A549 (cell line): ENCODE results near the gene PROSER3. TPM values are rescaled to one million over a fixed set of nuclear protein-coding genes. Genes with fewer than 3 reads are reported as not detected.

Experiments used
- ATAC-seq, 2 experiments: fragments of 200-7000 bp in 1 of 2; fragments of >200 bp in 1 of 2; cut with Nextera tagmentation in 1 of 2; cut with Tn5 transposase in 1 of 2; 3 replicates each; pipeline versions ENCODE4 v1.8.0 to v1.9.1; 2018 to 2020; ENCODE audit warnings: mild to moderate bottlenecking in 1 of 2, moderate library complexity in 1 of 2
- CTCF ChIA-PET: fragments of 300-600 bp; sonication (Branson Sonifier 250); formaldehyde crosslinking; extraction: SDS; loops from one replicate; lab custom pipeline; 2021; ENCODE audit warnings: antibody characterized with exemption, inconsistent platforms; lab: Yijun Ruan, JAX
- POLR2A ChIA-PET: fragments of 350-600 bp; formaldehyde crosslinking; extraction: SDS; loops from one replicate; lab custom pipeline; 2021; ENCODE audit warnings: antibody characterized with exemption, inconsistent platforms; lab: Yijun Ruan, JAX
- DNase-seq, 2 experiments: peaks; one replicate each; pipeline versions ENCODE4 v3.0.0 to v3.0.0-alpha.2; 2011 to 2016; ENCODE audit warnings: low read depth in 1 of 2, low spot score in 1 of 2
- FAIRE-seq: peaks from 2 replicates; lab custom pipeline; 2011; peaks lifted over from hg19 to GRCh38; lab: Jason Lieb, UNC
- H3K27ac ChIP-seq, 2 experiments: fragments of >200 bp; sonication (Bioruptor Twin); formaldehyde crosslinking; 3 replicates each; pipeline ENCODE4 v1.5.1; 2016 to 2017
- H3K4me1 ChIP-seq: fragments of >200 bp; sonication (Bioruptor Twin); formaldehyde crosslinking; 3 replicates; pipeline ENCODE4 v1.6.1; 2016
- H3K4me2 ChIP-seq: fragments of >200 bp; sonication (Bioruptor Twin); formaldehyde crosslinking; 3 replicates; pipeline ENCODE4 v1.6.1; 2016
- H3K4me3 ChIP-seq: fragments of >200 bp; sonication (Bioruptor Twin); formaldehyde crosslinking; 3 replicates; pipeline ENCODE4 v1.5.1; 2016
- H3K9me3 ChIP-seq: fragments of >200 bp; sonication (Bioruptor Twin); formaldehyde crosslinking; 3 replicates; pipeline ENCODE4 v1.6.1; 2016
- BHLHE40 ChIP-seq: IDR thresholded peaks from 2 replicates; pipeline ENCODE4 v1.6.1; 2012; ENCODE audit warnings: low read depth, low read length, inconsistent platforms
- CBX8 ChIP-seq: fragments of 200-600 bp; sonication (generic); IDR thresholded peaks from 2 replicates; pipeline ENCODE4 v1.6.1; 2016
- CEBPB ChIP-seq, 2 experiments: fragments of >200 bp in 1 of 2; sonication (Bioruptor Twin) in 1 of 2; formaldehyde crosslinking in 1 of 2; IDR thresholded peaks; 2 replicates each; pipeline ENCODE4 v1.6.1; 2012 to 2016
- CHD4 ChIP-seq: fragments of 200-600 bp; sonication (generic); IDR thresholded peaks from 2 replicates; pipeline ENCODE4 v1.6.1; 2016; ENCODE audit warnings: antibody characterized with exemption, mild to moderate bottlenecking, borderline replicate concordance
- E2F6 ChIP-seq: IDR thresholded peaks from 2 replicates; pipeline ENCODE4 v1.6.1; 2012; ENCODE audit warnings: low read depth, borderline replicate concordance
- EHF ChIP-seq: fragments of 250-450 bp; sonication (Bioruptor Pico); IDR thresholded peaks from 2 replicates; pipeline ENCODE4 v1.5.0; 2020; ENCODE audit warnings: mild to moderate bottlenecking
- EP300 ChIP-seq, 2 experiments: fragments of >200 bp; sonication (Bioruptor Twin); formaldehyde crosslinking; IDR thresholded peaks; 2 replicates in 1 of 2; 3 replicates in 1 of 2; pipeline ENCODE4 v1.6.1; 2016 to 2017
- FOSB ChIP-seq: fragments of 250-450 bp; sonication (Bioruptor Pico); IDR thresholded peaks from 2 replicates; pipeline ENCODE4 v1.5.0; 2020; ENCODE audit warnings: mild to moderate bottlenecking, moderate library complexity
- FOXS1 ChIP-seq: fragments of 250-450 bp; sonication (Bioruptor Pico); IDR thresholded peaks from 2 replicates; pipeline ENCODE4 v1.5.0; 2020; ENCODE audit warnings: mild to moderate bottlenecking, moderate library complexity
- HES2 ChIP-seq: fragments of >200 bp; sonication (Bioruptor Twin); formaldehyde crosslinking; IDR thresholded peaks from 2 replicates; pipeline ENCODE4 v1.6.1; 2016
- HOXA7 ChIP-seq: fragments of 250-450 bp; sonication (Bioruptor Pico); IDR thresholded peaks from 2 replicates; pipeline ENCODE4 v1.5.0; 2020; ENCODE audit warnings: mild to moderate bottlenecking, moderate library complexity
- HOXB13 ChIP-seq: fragments of 250-450 bp; sonication (Bioruptor Pico); IDR thresholded peaks from 2 replicates; pipeline ENCODE4 v1.5.0; 2020; ENCODE audit warnings: low read depth, mild to moderate bottlenecking, moderate library complexity
- JUNB ChIP-seq: fragments of >200 bp; sonication (Bioruptor Twin); formaldehyde crosslinking; IDR thresholded peaks from 2 replicates; pipeline ENCODE4 v1.6.1; 2016
- MAX ChIP-seq: IDR thresholded peaks from 2 replicates; pipeline ENCODE4 v1.6.1; 2012
- MAZ ChIP-seq: fragments of 150-350 bp; IDR thresholded peaks from 2 replicates; pipeline ENCODE4 v1.6.1; 2014; ENCODE audit warnings: antibody characterized with exemption, low read depth, low read length, borderline replicate concordance
- MYC ChIP-seq: IDR thresholded peaks from 2 replicates; pipeline ENCODE4 v1.6.1; 2012; ENCODE audit warnings: mild to moderate bottlenecking, inconsistent platforms, low read length, improper control_type of control experiment, borderline replicate concordance
- NPAS2 ChIP-seq: fragments of 250-450 bp; sonication (Bioruptor Pico); IDR thresholded peaks from 2 replicates; pipeline ENCODE4 v1.8.0; 2022; ENCODE audit warnings: mild to moderate bottlenecking, moderate library complexity, borderline replicate concordance
- NR3C1 ChIP-seq: fragments of >200 bp; sonication (Bioruptor Twin); formaldehyde crosslinking; IDR thresholded peaks from 3 replicates; pipeline ENCODE4 v1.6.1; 2017
- PHF8 ChIP-seq: fragments of 200-600 bp; sonication (generic); IDR thresholded peaks from 2 replicates; pipeline ENCODE4 v1.6.1; 2016; ENCODE audit warnings: low read depth, mild to moderate bottlenecking, antibody characterized with exemption, moderate library complexity, borderline replicate concordance
- POLR2A ChIP-seq: IDR thresholded peaks from 2 replicates; pipeline ENCODE4 v1.6.1; 2012; ENCODE audit warnings: mild to moderate bottlenecking, low read length
- POLR2AphosphoS2 ChIP-seq: conservative IDR thresholded peaks from 2 replicates; pipeline ENCODE4 v1.6.1; 2012; ENCODE audit warnings: low read length, improper control_type of control experiment, inconsistent platforms
- RAD21 ChIP-seq, 2 experiments: fragments of >200 bp in 1 of 2; sonication (Bioruptor Twin) in 1 of 2; formaldehyde crosslinking in 1 of 2; IDR thresholded peaks in 1 of 2; conservative IDR thresholded peaks in 1 of 2; 2 replicates in 1 of 2; 3 replicates in 1 of 2; pipeline ENCODE4 v1.6.1; 2012 to 2018; ENCODE audit warnings: inconsistent platforms in 1 of 2
- RARB ChIP-seq: fragments of 250-450 bp; sonication (Bioruptor Pico); IDR thresholded peaks from 2 replicates; pipeline ENCODE4 v1.8.0; 2021; ENCODE audit warnings: mild to moderate bottlenecking, moderate library complexity
- RNF2 ChIP-seq: fragments of 200-600 bp; sonication (generic); IDR thresholded peaks from 2 replicates; pipeline ENCODE4 v1.6.1; 2016; ENCODE audit warnings: low read depth, mild to moderate bottlenecking, antibody characterized with exemption, moderate library complexity, borderline replicate concordance
- SREBF2 ChIP-seq: fragments of 450-650 bp; IDR thresholded peaks from 2 replicates; pipeline ENCODE4 v1.6.1; 2014; ENCODE audit warnings: mild to moderate bottlenecking, moderate library complexity
- WGBS: methylation state at CpG from one replicate; pipeline ENCODE4 v1.1.6; 2017; ENCODE audit errors: missing lambda C conversion rate; 5-methylcytosine and 5-hydroxymethylcytosine counted together
- polyA plus RNA-seq, 4 experiments: library from polyadenylated mRNA; depleted of rRNA in 3 of 4; stranded (reverse); fragments of >200 nt; fragmentation: RNase III in 1 of 4; extraction: RNeasy Plus Mini Kit Qiagen cat#74134 plus additional on column Dnase treatment in 1 of 4; gene quantifications; 2 replicates in 3 of 4; 3 replicates in 1 of 4; pipeline ENCODE4 v1.2.3, GENCODE V29; 2011 to 2017

PROSER3 gene
- polyA plus RNA-seq, 2 of the 4 experiments (the other 2 are of a cell fraction) = 19.5 to 24.4 TPM

- no peak for FAIRE-seq
- CTCF ChIA-PET = interaction anchor here (0.7 to 5.9 kb wide), 3 partner anchors 9 to 92 kb away, joined by 4 to 23 read pairs (median 5); no protein-coding TSS in a partner anchor
- H3K9me3 ChIP-seq = no peaks in the 10 kb centered on the region
These were observed 28.6 kb downstream of the PROSER3 start for GRCh38 chr19:35786299-35787160.

GRCh38 chr19:35787227-35787799 is 29.3 kb downstream of the PROSER3 start:
- Histone ChIP-seq H3K9me3 (no peaks in the 10 kb centered on the region), H3K27ac (no peak overlapping the region), H3K4me1 (no peaks in the 10 kb centered on the region), H3K4me3 (no peak overlapping the region), H3K4me2 (no peak overlapping the region)
- no peak for TF ChIP-seq POLR2AphosphoS2
- no peak for TF ChIP-seq MAX
- no peak for TF ChIP-seq FOSB (CRISPR knock-in tag)
- ATAC-seq = no peak
- no peak for DNase-seq
- 69% methylated on average over 11 of the region's 15 CpGs for WGBS
- FAIRE-seq = no peak
- ChIA-PET CTCF (interaction anchor here (0.8 to 5.9 kb wide), 4 partner anchors 10 to 93 kb away, joined by 3 to 23 read pairs (median 4); no protein-coding TSS in a partner anchor), POLR2A (interaction anchor here (0.7 kb wide), 1 partner anchor 24 kb away, joined by 5 read pairs; no protein-coding TSS in a partner anchor)

More at GRCh38 chr19:35786299-35787160, 28.6 kb downstream of the PROSER3 start:
- Histone ChIP-seq H3K4me1 (no peaks in the 10 kb centered on the region), H3K4me3 (no peak overlapping the region), H3K27ac (no peak overlapping the region), H3K4me2 (no peak overlapping the region)
- POLR2A ChIA-PET = no interaction called here
- WGBS = 83% methylated on average over 25 of the region's 31 CpGs
- DNase-seq = no peak
- ATAC-seq = no peak
- TF ChIP-seq POLR2AphosphoS2 = no peak
- TF ChIP-seq CBX8 = no peak
- TF ChIP-seq POLR2A = no peak
- no peak for TF ChIP-seq RNF2
- no peak for TF ChIP-seq HOXB13 (CRISPR knock-in tag)
- TF ChIP-seq RARB (CRISPR knock-in tag) = no peak
- no peak for TF ChIP-seq CHD4
- TF ChIP-seq MYC = no peak
- no peak for TF ChIP-seq SREBF2
- no peak for TF ChIP-seq PHF8
- TF ChIP-seq JUNB = no peak

- H3K9me3 ChIP-seq = no peaks in the 10 kb centered on the region
- H3K4me2 ChIP-seq = no peak overlapping the region
- ChIA-PET CTCF (interaction anchor here (0.8 to 5.9 kb wide), 10 partner anchors 8 to 158 kb away, joined by 3 to 23 read pairs (median 4); no protein-coding TSS in a partner anchor), POLR2A (interaction anchor here (0.7 kb wide), 1 partner anchor 23 kb away, joined by 5 read pairs; no protein-coding TSS in a partner anchor)
- no peak for ATAC-seq
- 69% methylated on average over 11 of the region's 12 CpGs for WGBS
- no peak for TF ChIP-seq RNF2
- TF ChIP-seq FOXS1 (CRISPR knock-in tag) = no peak
- no peak for TF ChIP-seq MAZ
- no peak for TF ChIP-seq POLR2AphosphoS2
- TF ChIP-seq HES2 = no peak
- TF ChIP-seq POLR2A = no peak
- TF ChIP-seq BHLHE40 = no peak
- no peak for TF ChIP-seq NPAS2
- no peak for TF ChIP-seq HOXA7 (CRISPR knock-in tag)
- no peak for TF ChIP-seq EP300 (IDR thresholded peaks at IDR 0.05)
- TF ChIP-seq NR3C1 = no peak
- TF ChIP-seq RAD21 (conservative IDR thresholded peaks at IDR 0.05 in 1 of 2, IDR thresholded peaks at IDR 0.05 in 1 of 2) = no peak
- TF ChIP-seq E2F6 = no peak
- no peak for TF ChIP-seq EHF (CRISPR knock-in tag)
- TF ChIP-seq CEBPB (IDR thresholded peaks at IDR 0.05) = no peak
- H3K27ac ChIP-seq = no peak overlapping the region
- no peak for FAIRE-seq
- no peak overlapping the region for H3K4me3 ChIP-seq
- H3K4me1 ChIP-seq = peaks cover 4% of the 10 kb centered on the region
- DNase-seq = no peak
These were observed 30.4 kb downstream of the PROSER3 start for GRCh38 chr19:35788205-35788960.
